22Rv1 (cell line): ENCODE results near the gene SLC7A1.

ENCODE experiments used
- CTCF ChIP-seq: fragments of 450-650 bp; IDR thresholded peaks from 2 replicates; pipeline ENCODE4 v1.5.1; 2017; ENCODE audit warnings: mild to moderate bottlenecking
- ZFX ChIP-seq: fragments of 450-650 bp; IDR thresholded peaks from 2 replicates; pipeline ENCODE4 v1.6.1; 2017; ENCODE audit warnings: antibody characterized with exemption, borderline replicate concordance

DNA sequence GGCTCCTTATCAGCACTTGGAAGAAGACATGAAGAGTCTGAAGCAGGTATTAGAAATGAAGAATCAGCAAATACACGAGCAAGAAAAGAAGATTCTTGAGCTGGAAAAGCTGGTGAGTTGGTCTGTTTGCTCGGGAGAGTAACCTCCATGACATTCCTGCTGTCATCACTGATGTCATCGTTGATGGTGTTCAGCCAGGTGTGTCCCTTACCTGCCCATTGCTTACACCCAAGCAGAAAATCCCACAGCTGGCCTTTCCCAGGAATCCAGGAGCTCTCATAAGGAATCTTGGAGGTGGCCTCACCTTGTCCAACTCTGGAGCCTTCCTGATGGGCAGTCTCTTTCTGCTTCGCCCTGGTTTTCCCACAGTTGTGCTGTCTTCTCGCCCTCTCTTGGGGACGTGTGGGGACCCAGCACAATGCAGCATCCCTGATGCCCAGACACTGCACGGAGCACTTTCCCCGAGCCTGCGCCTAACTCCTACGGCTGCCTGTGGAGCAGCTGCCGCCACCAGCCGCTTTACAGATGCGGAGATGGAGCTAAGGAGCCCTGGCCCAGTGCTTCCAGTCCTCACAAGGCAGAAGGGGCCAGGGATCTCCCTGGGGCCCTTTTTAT, 97.0 kb downstream of the SLC7A1 start:
- TF ChIP-seq CTCF (no peak), ZFX (no peak)
